SK-N-SH treated with all-trans-retinoic acid at 6 μM for 48 hours (cell line): ENCODE results near the gene FXYD6.

Source experiments
- ATAC-seq: fragments of 200-7000 bp; cut with Tn5 transposase; 3 replicates; pipeline ENCODE4 v1.9.1; 2020; ENCODE audit warnings: mild to moderate bottlenecking, moderate library complexity
- ARNTL ChIP-seq: fragments of 450-650 bp; formaldehyde crosslinking; IDR thresholded peaks from 2 replicates; pipeline ENCODE4 v1.5.0; 2020; ENCODE audit warnings: low read depth, mild to moderate bottlenecking, moderate library complexity, borderline replicate concordance
- BACH2 ChIP-seq: fragments of 250-450 bp; sonication (Bioruptor Pico); IDR thresholded peaks from 2 replicates; pipeline ENCODE4 v1.9.0; 2021; ENCODE audit warnings: mild to moderate bottlenecking, borderline replicate concordance
- CREB5 ChIP-seq: fragments of 250-450 bp; sonication (Bioruptor Pico); IDR thresholded peaks from 2 replicates; pipeline ENCODE4 v1.5.1; 2020; ENCODE audit warnings: low read depth, mild to moderate bottlenecking, moderate library complexity
- CSRNP3 ChIP-seq: fragments of 250-450 bp; sonication (Bioruptor Pico); IDR thresholded peaks from 2 replicates; pipeline ENCODE4 v1.5.1; 2021; ENCODE audit warnings: mild to moderate bottlenecking, moderate library complexity
- ESRRG ChIP-seq: fragments of 250-450 bp; sonication (Bioruptor Pico); IDR thresholded peaks from 2 replicates; pipeline ENCODE4 v1.6.1; 2021; ENCODE audit warnings: mild to moderate bottlenecking
- GLIS3 ChIP-seq: fragments of 250-450 bp; sonication (Bioruptor Pico); IDR thresholded peaks from 2 replicates; pipeline ENCODE4 v1.5.0; 2020; ENCODE audit warnings: mild to moderate bottlenecking, moderate library complexity
- PATZ1 ChIP-seq: fragments of 250-450 bp; sonication (Bioruptor Pico); IDR thresholded peaks from 2 replicates; pipeline ENCODE4 v1.8.0; 2020; ENCODE audit warnings: mild to moderate bottlenecking, moderate library complexity, borderline replicate concordance
- POU6F1 ChIP-seq: fragments of 250-450 bp; sonication (Bioruptor Pico); IDR thresholded peaks from 2 replicates; pipeline ENCODE4 v1.8.0; 2021; ENCODE audit warnings: low read depth, mild to moderate bottlenecking, moderate library complexity, borderline replicate concordance
- PPARA ChIP-seq: fragments of 250-450 bp; sonication (Bioruptor Pico); IDR thresholded peaks from 2 replicates; pipeline ENCODE4 v1.5.0; 2020; ENCODE audit warnings: mild to moderate bottlenecking, borderline replicate concordance
- RARB ChIP-seq: fragments of 250-450 bp; sonication (Bioruptor Pico); IDR thresholded peaks from 2 replicates; pipeline ENCODE4 v1.8.0; 2021; ENCODE audit warnings: mild to moderate bottlenecking, moderate library complexity
- TCF4 ChIP-seq: fragments of 250-450 bp; sonication (Bioruptor Pico); IDR thresholded peaks from 2 replicates; pipeline ENCODE4 v1.8.0; 2021; ENCODE audit warnings: mild to moderate bottlenecking, moderate library complexity, borderline replicate concordance
- TOX ChIP-seq: fragments of 250-450 bp; sonication (Bioruptor Pico); IDR thresholded peaks from 2 replicates; pipeline ENCODE4 v1.8.0; 2021; ENCODE audit warnings: mild to moderate bottlenecking, moderate library complexity, borderline replicate concordance
- TSHZ2 ChIP-seq: fragments of 250-450 bp; sonication (Bioruptor Pico); IDR thresholded peaks from 2 replicates; pipeline ENCODE4 v1.5.0; 2020; ENCODE audit warnings: mild to moderate bottlenecking, moderate library complexity
- ZC3H10 ChIP-seq: fragments of 250-450 bp; sonication (Bioruptor Pico); IDR thresholded peaks from 2 replicates; pipeline ENCODE4 v1.5.1; 2021; ENCODE audit warnings: mild to moderate bottlenecking, moderate library complexity
- ZFP3 ChIP-seq: fragments of 250-450 bp; sonication (Bioruptor Pico); IDR thresholded peaks from 2 replicates; pipeline ENCODE4 v1.5.0; 2020; ENCODE audit warnings: mild to moderate bottlenecking, moderate library complexity
- ZFP30 ChIP-seq: fragments of 450-650 bp; formaldehyde crosslinking; IDR thresholded peaks from 2 replicates; pipeline ENCODE4 v1.5.0; 2022; ENCODE audit warnings: mild to moderate bottlenecking, moderate library complexity
- ZNF70 ChIP-seq: fragments of 450-650 bp; formaldehyde crosslinking; IDR thresholded peaks from 2 replicates; pipeline ENCODE4 v1.5.0; 2020; ENCODE audit warnings: mild to moderate bottlenecking, moderate library complexity
- ZNF8 ChIP-seq: fragments of 450-650 bp; formaldehyde crosslinking; IDR thresholded peaks from 2 replicates; pipeline ENCODE4 v1.5.0; 2020; ENCODE audit warnings: mild to moderate bottlenecking, moderate library complexity

Gene FXYD6

GRCh38 chr11:117790279-117790678 lies 86.2 kb downstream of the FXYD6 start:
- ATAC-seq = no peak
- no peak for TF ChIP-seq ZC3H10

GRCh38 chr11:117789241-117789640 lies 87.2 kb downstream of the FXYD6 start:
- ATAC-seq = no peak
- TF ChIP-seq ZNF70 (CRISPR knock-in tag) = no peak
- TF ChIP-seq TSHZ2 (CRISPR knock-in tag) = no peak
- no peak for TF ChIP-seq ZFP3 (CRISPR knock-in tag)
- no peak for TF ChIP-seq PPARA (CRISPR knock-in tag)
- TF ChIP-seq TOX (CRISPR knock-in tag) = no peak
- TF ChIP-seq TCF4 = no peak
- TF ChIP-seq BACH2 (CRISPR knock-in tag) = no peak
- no peak for TF ChIP-seq ESRRG (CRISPR knock-in tag)
- no peak for TF ChIP-seq POU6F1 (CRISPR knock-in tag)
- TF ChIP-seq PATZ1 (CRISPR knock-in tag) = no peak
- TF ChIP-seq ZFP30 (CRISPR knock-in tag) = no peak
- TF ChIP-seq CREB5 (CRISPR knock-in tag) = no peak
- TF ChIP-seq GLIS3 (CRISPR knock-in tag) = no peak
- no peak for TF ChIP-seq ARNTL
- TF ChIP-seq CSRNP3 (CRISPR knock-in tag) = no peak
- TF ChIP-seq RARB (CRISPR knock-in tag) = no peak
- no peak for TF ChIP-seq ZNF8 (CRISPR knock-in tag)
